ENCODE measurements around the gene SSMEM1.
"Not testable (repeated sequence)": the region's sequence is repeated elsewhere in the genome, so short reads cannot be mapped to it uniquely, and the experiment has no call there.

The SSMEM1 gene

GRCh38 chr7:130213828-130214227 lies 6.2 kb downstream of the SSMEM1 start:
- no peak for DNase-seq (ENCODE audit: low read depth in 2 of 2)

GRCh38 chr7:130216025-130216424 lies 8.4 kb downstream of the SSMEM1 start:
- no peak for DNase-seq (ENCODE audit: low read depth in 2 of 2)

GRCh38 chr7:130216750-130217149 lies 9.1 kb downstream of the SSMEM1 start:
- DNase-seq (ENCODE audit: low read depth in 2 of 2) = no peak

GRCh38 chr7:130218806-130219620 lies 11.4 kb downstream of the SSMEM1 start:
- no peak for DNase-seq (ENCODE audit: low read depth in 2 of 2)

GRCh38 chr7:130219871-130220270 lies 12.2 kb downstream of the SSMEM1 start:
- DNase-seq (ENCODE audit: low read depth in 2 of 2) = no peak

- no peak for DNase-seq (ENCODE audit: low read depth in 2 of 2)
Observed at GRCh38 chr7:130221746-130222145, 14.1 kb downstream of the SSMEM1 start.

- DNase-seq (ENCODE audit: low read depth in 2 of 2) = no peak
Observed at GRCh38 chr7:130223646-130224045, 16.0 kb downstream of the SSMEM1 start.

GRCh38 chr7:130224210-130224609 lies 16.6 kb downstream of the SSMEM1 start:
- no peak for DNase-seq (ENCODE audit: low read depth in 2 of 2)

- DNase-seq (ENCODE audit: low read depth in 2 of 2) = not testable (repeated sequence)
Observed at GRCh38 chr7:130224923-130225322, 17.3 kb downstream of the SSMEM1 start.

GRCh38 chr7:130226333-130226732 lies 18.7 kb downstream of the SSMEM1 start:
- no peak for DNase-seq (ENCODE audit: low read depth in 2 of 2)

GRCh38 chr7:130227883-130228575 lies 20.4 kb downstream of the SSMEM1 start:
- no peak for DNase-seq (ENCODE audit: low read depth in 2 of 2)

- no peak for DNase-seq (ENCODE audit: low read depth in 2 of 2)
Observed at GRCh38 chr7:130228840-130229502, 21.3 kb downstream of the SSMEM1 start.

GRCh38 chr7:130229981-130230380 lies 22.3 kb downstream of the SSMEM1 start:
- not testable (repeated sequence) for DNase-seq (ENCODE audit: low read depth in 2 of 2)

GRCh38 chr7:130231792-130232191 lies 24.1 kb downstream of the SSMEM1 start:
- no peak for DNase-seq (ENCODE audit: low read depth in 2 of 2)

GRCh38 chr7:130232209-130232608 lies 24.5 kb downstream of the SSMEM1 start:
- DNase-seq (ENCODE audit: low read depth in 2 of 2) = no peak

- DNase-seq (ENCODE audit: low read depth in 2 of 2) = no peak
Observed at GRCh38 chr7:130234078-130234477, 26.4 kb downstream of the SSMEM1 start.

GRCh38 chr7:130236361-130236760 lies 28.7 kb downstream of the SSMEM1 start:
- DNase-seq (ENCODE audit: low read depth in 2 of 2) = not testable (repeated sequence)

- no peak for DNase-seq (ENCODE audit: low read depth in 2 of 2)
Observed at GRCh38 chr7:130240240-130240639, 32.6 kb downstream of the SSMEM1 start.

GRCh38 chr7:130242198-130243014 lies 34.7 kb downstream of the SSMEM1 start:
- peak; percentile 30 to 59 for DNase-seq (ENCODE audit: low read depth in 2 of 2)

- not testable (repeated sequence) for DNase-seq (ENCODE audit: low read depth in 2 of 2)
Observed at GRCh38 chr7:130243486-130243885, 35.8 kb downstream of the SSMEM1 start.

GRCh38 chr7:130246491-130246890 lies 38.8 kb downstream of the SSMEM1 start:
- DNase-seq (ENCODE audit: low read depth in 2 of 2) = not testable (repeated sequence)

- not testable (repeated sequence) for DNase-seq (ENCODE audit: low read depth in 2 of 2)
Observed at GRCh38 chr7:130248842-130249241, 41.2 kb downstream of the SSMEM1 start.
